Measurements from ENCODE around the gene PEX16. TPM values are rescaled to one million over a fixed set of nuclear protein-coding genes. Genes with fewer than 3 reads are reported as not detected.

Gene PEX16
- total and polyA plus RNA-seq, 9 of the 15 experiments (the other 6 are each of a cell fraction or from before 2014, with no cell fraction given), result 1.5 to 43.9 (median 14.6) TPM

- no peak for TF ChIP-seq ZNF121 (CRISPR knock-in tag; conservative IDR thresholded peaks at IDR 0.05)
- TF ChIP-seq ZNF668 (CRISPR knock-in tag; IDR thresholded peaks at IDR 0.05), result no peak
- TF ChIP-seq E4F1 (CRISPR knock-in tag; IDR thresholded peaks at IDR 0.05; ENCODE audit: borderline replicate concordance), result no peak
- TF ChIP-seq HOMEZ (CRISPR knock-in tag; IDR thresholded peaks at IDR 0.05), result no peak
- no peak for TF ChIP-seq E2F8 (IDR thresholded peaks at IDR 0.05; ENCODE audit: low read depth, partially characterized antibody)
- TF ChIP-seq CCAR2 (IDR thresholded peaks at IDR 0.05; ENCODE audit: low read depth, low read length), result no peak
- no peak for TF ChIP-seq ZNF707 (CRISPR knock-in tag; conservative IDR thresholded peaks at IDR 0.05)
- TF ChIP-seq ZBTB7A (IDR thresholded peaks at IDR 0.05; ENCODE audit: borderline replicate concordance, control insufficient read depth, low read depth, low read length), result no peak
- no peak for TF ChIP-seq FOXK2 (conservative IDR thresholded peaks at IDR 0.05 in 1 of 2, IDR thresholded peaks at IDR 0.05 in 1 of 2; ENCODE audit: low read depth in 2 of 2)
- TF ChIP-seq KDM5B (IDR thresholded peaks at IDR 0.05; ENCODE audit: insufficient replicate concordance, low read depth, low read length), result peak; percentile 22
- 0 out of 2 replicates have a peak, but pooled peaks have one; percentile 33 for TF ChIP-seq CBFA2T3 (IDR thresholded peaks at IDR 0.05)
- TF ChIP-seq RHOXF2B (CRISPR knock-in tag; conservative IDR thresholded peaks at IDR 0.05), result no peak
- TF ChIP-seq CBX2 (IDR thresholded peaks at IDR 0.05; ENCODE audit: insufficient read depth, low read length, poor library complexity, severe bottlenecking), result no peak
- TF ChIP-seq TRIM28 (IDR thresholded peaks at IDR 0.05), result 0 out of 2 replicates have a peak, but pooled peaks have one; percentile 21
- no peak for TF ChIP-seq ZNF384 (IDR thresholded peaks at IDR 0.05; ENCODE audit: low read depth, low read length)
- TF ChIP-seq EP300 (IDR thresholded peaks at IDR 0.05; ENCODE audit: low read length), result no peak
- TF ChIP-seq NONO (IDR thresholded peaks at IDR 0.05; ENCODE audit: low read depth in 2 of 2, low read length in 1 of 2), result no peak
- TF ChIP-seq ZNF3 (CRISPR knock-in tag; IDR thresholded peaks at IDR 0.05), result no peak
- TF ChIP-seq FOXA1 (IDR thresholded peaks at IDR 0.05; ENCODE audit: borderline replicate concordance), result no peak
- no peak for TF ChIP-seq WHSC1 (IDR thresholded peaks at IDR 0.05; ENCODE audit: low read length)
- TF ChIP-seq L3MBTL2 (IDR thresholded peaks at IDR 0.05), result 0 out of 2 replicates have a peak, but pooled peaks have one; percentile 40
- peak; percentile 63 for TF ChIP-seq POLR2G (IDR thresholded peaks at IDR 0.05; ENCODE audit: low read depth, low read length)
These were observed 759 bp upstream of the PEX16 start (continued) for GRCh38 chr11:45918331-45918941.

Measured in K562 (cell line).